ENCODE measurements around the gene KRT10.

- TF ChIP-seq CTCF (IDR thresholded peaks at IDR 0.05) (no peak), POLR2A (IDR thresholded peaks at IDR 0.05) (no peak), EP300 (IDR thresholded peaks at IDR 0.05) (no peak)
Measured at GRCh38 chr17:40794466-40794865, 27.9 kb downstream of the KRT10 start.

Measured in gastroesophageal sphincter (tissue), 3 donors.